ENCODE data around the gene GPR37L1.
A peak's percentile ranks its signal among the peaks of the same experiment; 100 is the strongest.
"Not testable (repeated sequence)": the region's sequence is repeated elsewhere in the genome, so short reads cannot be mapped to it uniquely, and the experiment has no call there.

The GPR37L1 gene

GRCh38 chr1:202130816-202131522, 8.3 kb downstream of the GPR37L1 start:
- H3K9ac ChIP-seq (ENCODE audit: low read length): no peak overlapping the region
- H3K27me3 ChIP-seq (ENCODE audit: control insufficient read depth, insufficient read depth, low read length): no peaks in the 10 kb centered on the region
- H3K27ac ChIP-seq (ENCODE audit: low read depth, low read length): peak overlapping the region; percentile 61
- no peak overlapping the region for H3K4me3 ChIP-seq (ENCODE audit: low read length)
- H3K36me3 ChIP-seq (ENCODE audit: control insufficient read depth, insufficient read depth, low read length): peaks cover 19% of the 10 kb centered on the region
- H3K4me1 ChIP-seq (ENCODE audit: control insufficient read depth, insufficient read depth, low read length): peaks cover 15% of the 10 kb centered on the region

- Histone ChIP-seq H3K27me3 (ENCODE audit: control insufficient read depth, insufficient read depth, low read length) (no peaks in the 10 kb centered on the region), H3K4me3 (ENCODE audit: low read length) (peak overlapping the region; percentile 19), H3K27ac (ENCODE audit: low read depth, low read length) (peak overlapping the region; percentile 96), H3K4me1 (ENCODE audit: control insufficient read depth, insufficient read depth, low read length) (peaks cover 15% of the 10 kb centered on the region), H3K9ac (ENCODE audit: low read length) (no peak overlapping the region), H3K36me3 (ENCODE audit: control insufficient read depth, insufficient read depth, low read length) (peaks cover 19% of the 10 kb centered on the region)
These were observed 9.5 kb downstream of the GPR37L1 start for GRCh38 chr1:202131956-202132821.

- Histone ChIP-seq H3K36me3 (ENCODE audit: control insufficient read depth, insufficient read depth, low read length) (peaks cover 24% of the 10 kb centered on the region), H3K4me1 (ENCODE audit: control insufficient read depth, insufficient read depth, low read length) (peaks cover 15% of the 10 kb centered on the region), H3K9ac (ENCODE audit: low read length) (peak overlapping the region; percentile 45), H3K27me3 (ENCODE audit: control insufficient read depth, insufficient read depth, low read length) (no peaks in the 10 kb centered on the region), H3K4me3 (ENCODE audit: low read length) (peak overlapping the region; percentile 19), H3K27ac (ENCODE audit: low read depth, low read length) (peak overlapping the region; percentile 96)
These were observed 10.3 kb downstream of the GPR37L1 start for GRCh38 chr1:202133001-202133400.

- H3K27ac ChIP-seq (ENCODE audit: low read depth, low read length): no peak overlapping the region
- H3K36me3 ChIP-seq (ENCODE audit: control insufficient read depth, insufficient read depth, low read length): peaks cover 24% of the 10 kb centered on the region
- H3K4me1 ChIP-seq (ENCODE audit: control insufficient read depth, insufficient read depth, low read length): peaks cover 15% of the 10 kb centered on the region
- H3K27me3 ChIP-seq (ENCODE audit: control insufficient read depth, insufficient read depth, low read length): no peaks in the 10 kb centered on the region
- H3K4me3 ChIP-seq (ENCODE audit: low read length): no peak overlapping the region
- H3K9ac ChIP-seq (ENCODE audit: low read length): no peak overlapping the region
These were observed 10.8 kb downstream of the GPR37L1 start for GRCh38 chr1:202133496-202133895.

- Histone ChIP-seq H3K36me3 (ENCODE audit: control insufficient read depth, insufficient read depth, low read length) (peaks cover 24% of the 10 kb centered on the region), H3K9ac (ENCODE audit: low read length) (no peak overlapping the region), H3K4me3 (ENCODE audit: low read length) (no peak overlapping the region), H3K27me3 (ENCODE audit: control insufficient read depth, insufficient read depth, low read length) (no peaks in the 10 kb centered on the region), H3K4me1 (ENCODE audit: control insufficient read depth, insufficient read depth, low read length) (peaks cover 15% of the 10 kb centered on the region), H3K27ac (ENCODE audit: low read depth, low read length) (no peak overlapping the region)
These were observed 11.3 kb downstream of the GPR37L1 start for GRCh38 chr1:202133989-202134388.

GRCh38 chr1:202134645-202135172, 12.0 kb downstream of the GPR37L1 start:
- Histone ChIP-seq H3K4me1 (ENCODE audit: control insufficient read depth, insufficient read depth, low read length) (peaks cover 15% of the 10 kb centered on the region), H3K27ac (ENCODE audit: low read depth, low read length) (peak overlapping the region; percentile 6), H3K4me3 (ENCODE audit: low read length) (no peak overlapping the region)

GRCh38 chr1:202135221-202135721, 12.6 kb downstream of the GPR37L1 start:
- Histone ChIP-seq H3K36me3 (ENCODE audit: control insufficient read depth, insufficient read depth, low read length) (peaks cover 24% of the 10 kb centered on the region), H3K27me3 (ENCODE audit: control insufficient read depth, insufficient read depth, low read length) (no peaks in the 10 kb centered on the region), H3K4me3 (ENCODE audit: low read length) (no peak overlapping the region), H3K4me1 (ENCODE audit: control insufficient read depth, insufficient read depth, low read length) (peaks cover 15% of the 10 kb centered on the region), H3K27ac (ENCODE audit: low read depth, low read length) (peak overlapping the region; percentile 6), H3K9ac (ENCODE audit: low read length) (peak overlapping the region; percentile 22)

More at GRCh38 chr1:202134645-202135172, 12.0 kb downstream of the GPR37L1 start:
- H3K9ac ChIP-seq (ENCODE audit: low read length): peak overlapping the region; percentile 22
- H3K27me3 ChIP-seq (ENCODE audit: control insufficient read depth, insufficient read depth, low read length): no peaks in the 10 kb centered on the region
- peaks cover 24% of the 10 kb centered on the region for H3K36me3 ChIP-seq (ENCODE audit: control insufficient read depth, insufficient read depth, low read length)

GRCh38 chr1:202140833-202141232, 18.1 kb downstream of the GPR37L1 start:
- Histone ChIP-seq H3K4me3 (ENCODE audit: low read length) (no peak overlapping the region), H3K4me1 (ENCODE audit: control insufficient read depth, insufficient read depth, low read length) (peaks cover 14% of the 10 kb centered on the region), H3K9ac (ENCODE audit: low read length) (no peak overlapping the region), H3K36me3 (ENCODE audit: control insufficient read depth, insufficient read depth, low read length) (peaks cover 8% of the 10 kb centered on the region), H3K27ac (ENCODE audit: low read depth, low read length) (no peak overlapping the region), H3K27me3 (ENCODE audit: control insufficient read depth, insufficient read depth, low read length) (no peaks in the 10 kb centered on the region)

- peaks cover 14% of the 10 kb centered on the region for H3K4me1 ChIP-seq (ENCODE audit: control insufficient read depth, insufficient read depth, low read length)
- H3K27me3 ChIP-seq (ENCODE audit: control insufficient read depth, insufficient read depth, low read length); H3K27ac ChIP-seq (ENCODE audit: low read depth, low read length); H3K9ac ChIP-seq (ENCODE audit: low read length); H3K4me3 ChIP-seq (ENCODE audit: low read length); H3K36me3 ChIP-seq (ENCODE audit: control insufficient read depth, insufficient read depth, low read length): not testable (repeated sequence)
These were observed 18.8 kb downstream of the GPR37L1 start for GRCh38 chr1:202141468-202141867.

GRCh38 chr1:202143011-202143767, 20.5 kb downstream of the GPR37L1 start:
- Histone ChIP-seq H3K4me1 (ENCODE audit: control insufficient read depth, insufficient read depth, low read length) (peaks cover 14% of the 10 kb centered on the region), H3K27ac (ENCODE audit: low read depth, low read length) (peak overlapping the region; percentile 84), H3K4me3 (ENCODE audit: low read length) (peak overlapping the region; percentile 74), H3K9ac (ENCODE audit: low read length) (peak overlapping the region; percentile 35), H3K36me3 (ENCODE audit: control insufficient read depth, insufficient read depth, low read length) (peaks cover 2% of the 10 kb centered on the region), H3K27me3 (ENCODE audit: control insufficient read depth, insufficient read depth, low read length) (no peaks in the 10 kb centered on the region)

GRCh38 chr1:202143768-202144401, 21.2 kb downstream of the GPR37L1 start:
- Histone ChIP-seq H3K4me3 (ENCODE audit: low read length) (peak overlapping the region; percentile 74), H3K9ac (ENCODE audit: low read length) (peak overlapping the region; percentile 87), H3K36me3 (ENCODE audit: control insufficient read depth, insufficient read depth, low read length) (peaks cover 2% of the 10 kb centered on the region), H3K27ac (ENCODE audit: low read depth, low read length) (peak overlapping the region; percentile 84), H3K4me1 (ENCODE audit: control insufficient read depth, insufficient read depth, low read length) (peaks cover 14% of the 10 kb centered on the region), H3K27me3 (ENCODE audit: control insufficient read depth, insufficient read depth, low read length) (no peaks in the 10 kb centered on the region)
